Duodenal mucosa (tissue), 2 donors: ENCODE measurements around the gene PCSK6.

ENCODE experiments used
- H3K27ac ChIP-seq: one replicate; pipeline ENCODE4 v1.7.0; 2013; ENCODE audit warnings: low read depth, low read length
- H3K27me3 ChIP-seq, 2 donors: one replicate each; pipeline ENCODE4 v1.7.0; 2013; ENCODE audit warnings: low read length in 2 of 2, control low read depth in 1 of 2; ENCODE audit not compliant: insufficient read depth in 2 of 2, control insufficient read depth in 1 of 2
- H3K36me3 ChIP-seq, 2 donors: one replicate each; pipeline ENCODE4 v1.7.0; 2013; ENCODE audit warnings: low read length in 2 of 2, control low read depth in 1 of 2; ENCODE audit not compliant: insufficient read depth in 2 of 2, control insufficient read depth in 1 of 2
- H3K4me1 ChIP-seq, 2 donors: one replicate each; pipeline ENCODE4 v1.7.0; 2013; ENCODE audit warnings: low read length in 2 of 2, control low read depth in 1 of 2; ENCODE audit not compliant: insufficient read depth in 2 of 2, control insufficient read depth in 1 of 2
- H3K4me3 ChIP-seq, 2 donors: one replicate each; pipeline ENCODE4 v1.7.0; 2013; ENCODE audit warnings: low read length in 2 of 2, low read depth in 1 of 2
- H3K9ac ChIP-seq, 2 donors: one replicate each; pipeline ENCODE4 v1.7.0; 2013; ENCODE audit warnings: low read length in 2 of 2, low read depth in 1 of 2
- H3K9me3 ChIP-seq, 2 donors: one replicate each; pipeline ENCODE4 v1.7.0; 2013; ENCODE audit warnings: low read length in 2 of 2, control low read depth in 1 of 2; ENCODE audit not compliant: control insufficient read depth in 1 of 2

PCSK6 gene

GRCh38 chr15:101453123-101454120 is 36.1 kb downstream of the PCSK6 start:
- Histone ChIP-seq H3K9ac (no peak overlapping the region), H3K4me3 (no peak overlapping the region), H3K27ac (no peak overlapping the region), H3K27me3 (no peaks in the 10 kb centered on the region), H3K9me3 (no peaks in the 10 kb centered on the region), H3K36me3 (no peaks in the 10 kb centered on the region), H3K4me1 (peaks cover 3 to 16% of the 10 kb centered on the region in 2 donors)

DNA sequence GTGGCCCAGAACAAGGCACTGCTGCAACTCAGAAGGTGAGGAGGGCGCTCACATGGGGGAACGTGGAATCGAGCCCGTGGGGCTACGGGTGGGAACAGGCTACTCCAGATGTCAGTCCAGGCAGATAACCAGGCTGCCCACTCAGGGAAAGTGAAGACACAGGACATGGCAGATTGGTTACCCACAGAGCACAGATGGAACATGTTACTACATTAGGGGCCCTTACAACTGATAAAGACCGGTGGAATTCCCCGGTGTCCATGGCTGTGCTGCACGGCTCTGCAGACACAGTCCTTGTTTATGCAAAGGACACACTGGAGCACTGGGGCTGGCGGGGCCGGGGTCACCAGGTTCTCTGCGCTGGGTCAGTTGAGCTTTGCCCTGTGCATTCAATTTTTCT is 36.9 kb downstream of the PCSK6 start:
- H3K27ac ChIP-seq: no peak overlapping the region
- peaks cover 3 to 16% of the 10 kb centered on the region in 2 donors for H3K4me1 ChIP-seq
- H3K4me3 ChIP-seq: no peak overlapping the region
- H3K27me3 ChIP-seq: no peaks in the 10 kb centered on the region
- H3K9ac ChIP-seq: no peak overlapping the region
- no peaks in the 10 kb centered on the region for H3K9me3 ChIP-seq
- H3K36me3 ChIP-seq: no peaks in the 10 kb centered on the region

- H3K9me3 ChIP-seq: no peaks in the 10 kb centered on the region
- no peaks in the 10 kb centered on the region for H3K27me3 ChIP-seq
- no peak overlapping the region for H3K27ac ChIP-seq
- H3K9ac ChIP-seq: no peak overlapping the region
- no peaks in the 10 kb centered on the region for H3K36me3 ChIP-seq
- peaks cover 3 to 17% of the 10 kb centered on the region in 2 donors for H3K4me1 ChIP-seq
- no peak overlapping the region for H3K4me3 ChIP-seq
Measured at GRCh38 chr15:101451846-101452245, 37.7 kb downstream of the PCSK6 start.

GRCh38 chr15:101451266-101451799 is 38.2 kb downstream of the PCSK6 start:
- Histone ChIP-seq H3K9me3 (no peaks in the 10 kb centered on the region), H3K4me3 (no peak overlapping the region), H3K27me3 (no peaks in the 10 kb centered on the region), H3K9ac (no peak overlapping the region), H3K4me1 (peaks cover 3 to 21% of the 10 kb centered on the region in 2 donors), H3K36me3 (no peaks in the 10 kb centered on the region), H3K27ac (no peak overlapping the region)

- H3K4me1 ChIP-seq: peaks cover 4 to 21% of the 10 kb centered on the region in 2 donors
- H3K27me3 ChIP-seq: no peaks in the 10 kb centered on the region
- H3K9ac ChIP-seq: no peak overlapping the region
- H3K27ac ChIP-seq: no peak overlapping the region
- H3K9me3 ChIP-seq: no peaks in the 10 kb centered on the region
- H3K36me3 ChIP-seq: no peaks in the 10 kb centered on the region
- no peak overlapping the region for H3K4me3 ChIP-seq
Measured at GRCh38 chr15:101450403-101451265, 38.9 kb downstream of the PCSK6 start.

- H3K27me3 ChIP-seq: no peaks in the 10 kb centered on the region
- H3K36me3 ChIP-seq: no peaks in the 10 kb centered on the region
- H3K4me1 ChIP-seq: peaks cover 7 to 17% of the 10 kb centered on the region in 2 donors
- no peak overlapping the region for H3K9ac ChIP-seq
- no peak overlapping the region for H3K4me3 ChIP-seq
- H3K27ac ChIP-seq: no peak overlapping the region
- H3K9me3 ChIP-seq: no peaks in the 10 kb centered on the region
Measured at GRCh38 chr15:101449471-101450402, 39.8 kb downstream of the PCSK6 start.

DNA sequence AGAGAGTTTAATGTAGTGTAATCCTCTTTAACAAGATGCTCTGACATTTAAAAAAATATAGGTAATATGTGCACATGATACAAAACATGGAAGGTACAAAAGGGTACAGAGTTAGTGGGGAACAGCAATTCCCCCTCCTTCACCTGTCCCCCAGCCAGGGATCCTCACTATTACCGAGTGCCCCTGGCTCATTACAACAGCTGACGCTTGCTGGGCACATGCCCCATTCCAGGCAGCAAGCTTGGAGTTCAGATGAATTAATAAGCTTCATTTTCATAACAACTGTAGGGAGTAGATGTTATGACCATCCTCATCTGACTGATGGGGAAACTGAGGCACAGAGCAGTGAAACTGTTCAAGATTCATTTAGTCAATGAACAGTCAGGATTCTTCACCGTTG is 41.2 kb downstream of the PCSK6 start:
- Histone ChIP-seq H3K27me3 (no peaks in the 10 kb centered on the region), H3K27ac (no peak overlapping the region), H3K36me3 (no peaks in the 10 kb centered on the region), H3K9me3 (no peaks in the 10 kb centered on the region), H3K4me3 (no peak overlapping the region), H3K4me1 (peaks cover 7 to 17% of the 10 kb centered on the region in 2 donors), H3K9ac (no peak overlapping the region)

DNA sequence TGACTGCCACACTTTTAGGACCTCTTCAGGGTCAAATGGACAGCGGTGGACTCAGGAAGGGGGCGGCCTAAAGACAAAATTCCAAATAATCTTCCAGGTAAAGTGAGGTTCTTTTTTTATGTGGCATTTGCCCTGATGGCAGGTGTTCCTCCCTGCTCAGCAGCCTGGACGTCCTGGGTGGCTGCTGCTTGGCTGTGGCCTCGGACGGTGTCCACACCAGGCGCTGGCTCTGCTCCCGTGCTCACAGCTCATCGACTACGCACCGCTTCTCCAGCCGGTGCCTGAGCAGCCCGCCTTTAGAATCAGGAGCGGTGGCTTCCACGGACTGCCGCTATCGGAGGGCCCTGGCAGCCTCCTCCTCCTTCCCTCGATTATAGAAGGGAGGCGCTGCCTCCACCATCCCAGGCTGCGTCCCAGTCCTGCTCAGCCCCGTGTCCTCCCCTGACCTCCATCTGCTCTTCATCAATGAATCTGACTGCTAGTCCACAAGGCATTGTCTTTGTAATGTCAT is 41.9 kb downstream of the PCSK6 start:
- no peak overlapping the region for H3K4me3 ChIP-seq
- no peaks in the 10 kb centered on the region for H3K9me3 ChIP-seq
- peaks cover 7 to 17% of the 10 kb centered on the region in 2 donors for H3K4me1 ChIP-seq
- H3K27ac ChIP-seq: no peak overlapping the region
- no peaks in the 10 kb centered on the region for H3K27me3 ChIP-seq
- H3K9ac ChIP-seq: no peak overlapping the region
- H3K36me3 ChIP-seq: no peaks in the 10 kb centered on the region

DNA sequence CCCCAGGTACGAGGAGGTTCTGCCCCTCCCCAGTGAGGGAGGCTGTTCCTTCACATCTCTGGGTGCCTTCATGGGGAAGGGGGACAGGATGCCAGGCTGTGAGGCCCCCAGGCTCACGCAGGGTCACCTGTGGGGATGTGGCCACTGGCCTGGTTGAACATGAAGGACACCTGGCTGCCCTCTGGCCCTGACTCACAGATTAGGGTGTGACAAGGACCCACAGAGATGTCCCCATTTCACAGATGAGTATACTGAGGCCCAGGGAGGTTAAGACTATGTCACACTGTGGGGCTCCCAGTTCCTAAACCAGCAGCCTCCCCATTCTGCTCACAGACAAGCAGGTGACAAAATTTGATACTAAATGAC is 42.4 kb downstream of the PCSK6 start:
- Histone ChIP-seq H3K27me3 (no peaks in the 10 kb centered on the region), H3K36me3 (no peaks in the 10 kb centered on the region), H3K9ac (no peak overlapping the region), H3K4me3 (no peak overlapping the region), H3K9me3 (no peaks in the 10 kb centered on the region), H3K4me1 (peaks cover 7 to 17% of the 10 kb centered on the region in 2 donors), H3K27ac (no peak overlapping the region)
